ENCODE results near the gene ATP11B.

Gene ATP11B

GRCh38 chr3:182792901-182793662 is at the start of gene ATP11B:
TSS of gene ATP11B (plus strand) at chr3:182793504. CDS start at chr3:182793760, 256 bp downstream.
- peak; percentile 77 for DNase-seq (ENCODE audit: low spot score)

- DNase-seq (ENCODE audit: low spot score) = no peak
Measured at GRCh38 chr3:182746959-182747358, 46.3 kb upstream of the ATP11B start.

DNA sequence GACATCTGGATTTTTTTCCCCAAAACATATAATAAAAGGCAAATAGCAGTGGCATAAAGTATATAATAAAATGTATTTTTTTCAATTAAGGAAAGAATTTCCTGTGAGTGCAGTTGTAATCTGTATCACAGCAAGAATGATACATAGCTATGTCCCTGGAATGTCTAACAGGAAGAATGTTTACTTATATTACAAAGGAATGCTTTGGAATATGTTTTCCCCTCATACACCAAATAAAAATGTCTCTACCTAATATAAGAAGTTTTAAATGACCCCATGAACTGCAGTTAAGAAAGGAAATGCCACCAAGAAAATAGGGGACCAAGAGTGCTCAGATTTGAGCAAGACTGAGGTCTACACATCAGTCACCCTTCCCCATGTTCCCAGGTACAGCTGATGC is 38.0 kb upstream of the ATP11B start:
- no peak for DNase-seq (ENCODE audit: low spot score)

DNA sequence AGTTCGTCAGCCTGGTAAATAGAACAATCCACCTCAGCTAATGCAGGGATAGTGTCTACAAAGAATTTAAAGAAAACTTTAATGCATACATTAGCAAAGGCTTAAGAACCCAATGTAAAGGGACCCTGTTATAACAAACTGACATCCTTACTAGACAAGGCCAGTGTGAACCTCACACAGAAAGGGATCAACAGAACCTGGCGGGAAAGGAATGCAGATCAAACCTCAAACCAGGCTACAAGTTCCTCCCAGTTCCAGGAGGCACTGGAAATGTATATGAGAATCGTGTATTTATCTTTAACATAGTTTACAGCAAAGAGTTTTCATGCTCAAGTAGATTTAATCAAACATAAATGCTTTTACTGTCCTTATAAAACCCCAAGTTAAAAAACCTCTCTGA is 37.6 kb upstream of the ATP11B start:
- DNase-seq (ENCODE audit: low spot score) = no peak

DNA sequence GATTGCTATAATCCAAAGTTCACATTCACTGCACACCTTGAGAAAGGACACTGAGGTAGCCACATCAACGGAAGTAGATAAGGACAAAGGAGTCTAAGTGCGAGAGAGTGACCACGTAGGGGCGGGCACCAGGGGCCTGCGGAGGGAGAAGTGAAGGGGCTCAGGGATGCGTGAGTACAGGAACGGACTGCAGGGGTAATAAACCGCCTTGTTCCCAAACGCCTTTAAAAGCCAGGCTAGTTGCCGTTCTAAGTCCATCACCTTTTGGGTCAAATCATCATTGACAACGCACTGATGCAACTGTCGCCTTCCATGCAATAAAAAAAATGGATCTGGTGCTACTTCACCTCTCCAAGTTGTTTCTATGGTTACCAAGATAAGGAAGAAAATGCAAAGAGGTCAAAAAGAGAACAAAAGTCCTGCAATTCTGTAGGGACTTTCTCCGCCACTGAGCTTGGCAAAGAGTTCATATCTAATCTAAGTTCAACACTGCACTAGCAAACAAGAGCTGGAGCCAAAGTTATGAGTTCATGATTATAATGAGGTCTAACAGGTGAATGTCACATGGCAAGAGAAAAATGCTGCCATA is 32.6 kb upstream of the ATP11B start:
- DNase-seq (ENCODE audit: low spot score) = no peak

GRCh38 chr3:182763896-182764295 is 29.4 kb upstream of the ATP11B start:
- DNase-seq (ENCODE audit: low spot score) = no peak

DNA sequence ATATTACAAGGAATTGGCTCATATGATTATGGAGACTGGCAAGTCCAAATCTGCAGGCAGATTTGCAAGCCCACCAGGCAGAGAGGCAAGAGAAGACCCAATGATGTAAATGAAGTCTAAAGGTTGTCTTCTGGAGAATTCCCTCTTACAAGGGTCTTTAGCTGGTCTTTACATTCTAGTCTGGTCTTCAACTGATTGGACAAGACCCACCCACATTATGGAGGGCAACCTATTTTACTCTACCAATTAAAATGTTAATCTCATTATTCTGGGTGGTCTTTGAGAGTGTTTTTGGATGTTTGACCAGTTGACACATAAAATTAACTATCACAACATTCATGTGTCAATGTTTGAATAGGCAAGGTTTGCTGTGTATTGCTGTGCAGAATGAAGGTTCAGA is 28.0 kb upstream of the ATP11B start:
- no peak for DNase-seq (ENCODE audit: low spot score)

DNA sequence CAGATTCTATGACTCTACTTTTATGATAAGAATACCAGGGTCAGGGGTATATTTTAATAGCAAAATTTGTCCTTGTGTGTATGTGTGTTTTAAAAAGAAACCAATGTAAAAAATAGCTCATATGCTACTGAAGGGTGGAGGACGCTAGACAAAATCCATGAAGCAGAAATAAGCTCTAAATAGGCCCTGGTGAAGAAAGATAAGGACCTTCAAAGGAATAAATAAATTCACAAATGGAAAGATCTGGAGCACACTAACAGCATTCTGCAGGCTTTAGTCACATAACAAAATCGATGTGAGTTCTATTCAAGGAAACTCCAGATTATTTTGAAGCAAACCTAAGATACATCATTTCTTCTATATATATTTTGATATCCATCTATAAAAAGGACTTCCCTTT is 27.2 kb upstream of the ATP11B start:
- no peak for DNase-seq (ENCODE audit: low spot score)

- DNase-seq (ENCODE audit: low spot score) = no peak
Measured at GRCh38 chr3:182768413-182768812, 24.9 kb upstream of the ATP11B start.

DNA sequence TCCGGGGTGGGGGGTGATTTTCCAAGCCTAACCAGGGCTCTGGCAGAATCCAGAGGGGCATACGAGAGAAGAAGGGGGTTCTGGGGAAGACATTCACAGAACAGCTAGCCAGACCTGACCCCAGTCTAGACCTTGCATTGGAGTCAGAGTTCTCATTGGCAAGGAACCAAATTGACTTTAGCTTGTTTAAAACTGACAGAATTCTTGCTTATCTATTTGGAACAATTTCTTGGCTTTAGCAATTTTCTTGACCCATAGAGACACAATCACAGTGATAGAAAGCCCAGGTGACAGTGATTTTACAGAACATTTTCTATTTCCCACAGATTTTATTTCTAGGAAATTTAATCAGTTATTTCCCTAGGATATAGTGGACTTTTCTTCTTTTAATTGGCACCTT is 23.6 kb upstream of the ATP11B start:
- DNase-seq (ENCODE audit: low spot score) = no peak

DNA sequence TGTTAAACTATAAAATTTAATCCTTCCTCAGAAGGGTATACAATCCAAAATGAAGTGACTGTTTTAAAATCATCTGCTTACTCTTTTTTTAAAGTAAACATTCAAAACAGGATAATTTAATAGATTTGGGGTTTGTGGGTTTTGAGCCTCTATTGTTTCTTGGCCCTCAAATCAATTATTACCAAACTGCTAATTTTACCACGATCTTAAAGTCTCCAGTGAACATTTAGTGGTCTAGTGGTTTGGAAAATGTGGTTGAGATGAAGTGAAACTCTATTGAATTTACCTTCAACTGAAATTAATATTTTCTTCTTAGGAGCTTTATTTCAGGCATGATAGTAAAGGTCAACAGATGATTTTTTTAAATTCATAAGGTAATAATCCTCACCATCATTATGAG is 11.2 kb upstream of the ATP11B start:
- no peak for DNase-seq (ENCODE audit: low spot score)

DNA sequence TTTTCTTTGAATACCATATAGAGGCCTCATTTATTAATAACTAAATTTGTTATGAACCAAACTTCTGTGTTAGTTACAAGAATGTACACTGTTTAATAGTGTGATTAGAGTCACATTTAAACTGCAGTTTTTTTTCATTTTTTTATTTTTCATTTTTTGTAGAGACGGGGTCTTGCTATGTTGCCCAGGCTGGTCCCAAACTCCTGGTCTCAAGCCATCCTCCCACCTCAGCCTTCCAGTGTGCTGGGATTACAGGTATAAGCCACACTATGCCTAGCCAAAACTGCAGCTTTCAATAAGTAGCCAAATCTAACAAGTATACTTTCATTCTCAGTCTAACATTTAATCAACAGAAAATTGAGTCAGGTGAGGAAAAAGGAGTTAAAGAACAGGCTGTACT is 10.2 kb upstream of the ATP11B start:
- DNase-seq (ENCODE audit: low spot score) = no peak

- DNase-seq (ENCODE audit: low spot score) = no peak
Measured at GRCh38 chr3:182784542-182784941, 8.8 kb upstream of the ATP11B start.

- DNase-seq (ENCODE audit: low spot score) = no peak
Measured at GRCh38 chr3:182785142-182785541, 8.2 kb upstream of the ATP11B start.

DNA sequence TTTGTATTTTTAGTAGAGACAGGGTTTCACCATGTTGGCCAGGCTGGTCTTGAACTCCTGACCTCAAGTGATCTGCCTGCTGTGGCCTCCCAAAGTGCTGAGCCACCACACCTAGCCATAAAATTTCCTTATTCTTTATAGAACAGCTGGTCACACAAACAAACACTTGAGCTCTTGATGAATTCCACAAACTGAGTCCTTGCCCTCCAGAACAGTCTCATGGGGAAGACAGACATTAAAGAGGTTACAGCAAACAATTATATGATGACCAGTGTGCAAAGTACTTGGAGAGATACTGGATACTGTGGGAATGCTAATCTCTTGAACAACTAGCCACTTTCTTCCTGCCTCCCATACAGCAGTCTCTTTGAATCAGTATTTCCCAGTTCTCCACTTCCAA is 7.5 kb upstream of the ATP11B start:
- DNase-seq (ENCODE audit: low spot score) = no peak

- DNase-seq (ENCODE audit: low spot score) = no peak
Measured at GRCh38 chr3:182786564-182787196, 6.6 kb upstream of the ATP11B start.

- no peak for DNase-seq (ENCODE audit: low spot score)
Measured at GRCh38 chr3:182787302-182788036, 5.8 kb upstream of the ATP11B start.

- DNase-seq (ENCODE audit: low spot score) = peak; percentile 11
Measured at GRCh38 chr3:182789371-182789770, 3.9 kb upstream of the ATP11B start.

GRCh38 chr3:182790612-182791011 is 2.7 kb upstream of the ATP11B start:
- no peak for DNase-seq (ENCODE audit: low spot score)

- DNase-seq (ENCODE audit: low spot score) = peak; percentile 61
Measured at GRCh38 chr3:182793663-182794454, 555 bp downstream of the ATP11B start.

DNA sequence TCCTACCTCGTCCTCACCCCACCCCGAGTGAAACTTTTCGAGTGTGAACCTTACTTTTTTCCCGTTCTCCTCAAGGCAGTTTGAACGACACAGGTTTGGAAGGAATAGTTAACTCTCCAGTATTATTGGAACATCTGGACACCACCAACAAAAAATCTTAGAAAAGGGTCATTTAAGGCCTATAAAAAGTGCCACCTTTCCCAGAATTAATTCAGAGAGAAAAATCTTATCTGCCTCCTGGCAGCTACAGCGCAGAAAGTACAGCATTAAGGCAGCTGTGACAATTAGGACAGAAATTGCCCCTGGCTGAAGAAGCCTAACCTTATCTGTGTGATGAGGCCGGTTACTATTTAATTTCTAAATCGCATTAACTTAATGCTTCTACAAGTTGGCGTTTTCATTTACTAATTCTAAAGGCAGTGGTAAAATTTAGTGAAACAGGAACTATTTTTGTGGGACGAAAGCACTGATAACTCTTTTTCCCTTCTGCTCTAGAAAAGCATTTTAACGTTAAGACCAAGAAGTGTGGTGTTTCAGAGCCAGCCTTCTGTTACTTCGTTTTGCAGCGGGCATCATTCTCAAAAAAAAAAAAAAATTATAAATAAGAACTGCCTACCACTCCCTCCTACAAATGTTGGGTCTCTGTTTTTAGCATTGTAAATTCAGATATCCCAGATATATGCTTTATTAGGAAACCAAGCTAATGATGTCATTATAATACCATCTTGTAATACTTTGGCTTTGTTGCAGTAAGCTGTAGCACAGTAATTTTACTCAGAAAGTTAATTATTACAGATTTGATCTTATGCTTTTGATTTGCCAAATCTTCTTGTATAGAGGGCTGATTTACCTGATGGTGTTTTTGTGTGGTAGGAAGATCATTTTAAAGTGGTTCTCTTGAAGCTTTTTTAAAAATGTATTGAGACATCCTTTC is 1.4 kb downstream of the ATP11B start:
- DNase-seq (ENCODE audit: low spot score) = no peak
